Heart right ventricle (tissue), 16 donors: ENCODE measurements around the gene POLA1. TPM values are rescaled to one million over a fixed set of nuclear protein-coding genes. Genes with fewer than 3 reads are reported as not detected.

Source experiments
- ATAC-seq, 8 donors: fragments of 200-7000 bp; cut with Tn5 transposase; one replicate each; pipeline ENCODE4 v1.9.1; 2020; ENCODE audit warnings: mild to moderate bottlenecking in 8 of 8, moderate library complexity in 8 of 8, moderate number of reproducible peaks in 1 of 8
- DNase-seq, 2 donors: peaks; one replicate each; pipeline ENCODE4 v3.0.0-alpha.2; 2020
- H3K27ac ChIP-seq, 10 donors: fragments of 200-600 bp; sonication (generic) in 2 of 10; one replicate each; pipeline versions ENCODE4 v1.5.0 to v1.8.0; 2020 to 2022; ENCODE audit warnings: mild to moderate bottlenecking in 3 of 10
- H3K27me3 ChIP-seq, 7 donors: fragments of 200-600 bp; one replicate each; pipeline ENCODE4 v1.8.0; 2021 to 2022; ENCODE audit warnings: mild to moderate bottlenecking in 2 of 7
- H3K36me3 ChIP-seq, 9 donors: fragments of 200-600 bp; sonication (generic) in 1 of 9; one replicate each; pipeline versions ENCODE4 v1.5.0 to v1.8.0; 2020 to 2022; ENCODE audit warnings: mild to moderate bottlenecking in 2 of 9
- H3K4me1 ChIP-seq, 9 donors: fragments of 200-600 bp; sonication (generic) in 1 of 9; one replicate each; pipeline versions ENCODE4 v1.5.0 to v1.8.0; 2020 to 2022; ENCODE audit warnings: mild to moderate bottlenecking in 4 of 9
- H3K4me3 ChIP-seq, 10 donors: fragments of 200-600 bp; sonication (generic) in 2 of 10; one replicate each; pipeline versions ENCODE4 v1.5.0 to v1.8.0; 2020 to 2022; ENCODE audit warnings: mild to moderate bottlenecking in 7 of 10, moderate library complexity in 2 of 10
- H3K9me3 ChIP-seq, 11 donors: fragments of 200-600 bp in 10 of 11; sonication (generic) in 2 of 11; one replicate each; pipeline versions ENCODE4 v1.5.0 to v1.8.0; 2013 to 2022; ENCODE audit warnings: mild to moderate bottlenecking in 2 of 11, control low read depth in 1 of 11, moderate library complexity in 1 of 11
- CTCF ChIP-seq, 9 donors: fragments of 200-600 bp; sonication (generic) in 2 of 9; IDR thresholded peaks; one replicate each; pipeline versions ENCODE4 v1.5.0 to v1.8.0; 2021 to 2022; ENCODE audit warnings: antibody characterized with exemption in 9 of 9, mild to moderate bottlenecking in 5 of 9, moderate library complexity in 1 of 9
- WGBS, 2 donors: extraction: QIAGEN DNeasy Blood & Tissue Kit; methylation state at CpG; one replicate each; pipeline ENCODE4 v1.1.7; 2013; ENCODE audit warnings: inconsistent platforms in 1 of 2; 5-methylcytosine and 5-hydroxymethylcytosine counted together
- intact Hi-C, 10 donors: fragments of 100-400 bp; cut with DNase I; formaldehyde crosslinking; loops; one replicate each; pipeline versions ENCODE4 v1.11.1 to v1.14.2; 2022
- polyA plus RNA-seq, 2 donors: library from polyadenylated mRNA; stranded (reverse); fragments of 200-250 nt; gene quantifications; one replicate each; pipeline ENCODE4 v1.2.3, GENCODE V29; 2013
- total RNA-seq, 10 donors: library from RNA; stranded (reverse); fragmentation: NEBNext Ultra II Directional in 3 of 10; extraction: Animal tissue kit (Norgen Biotek cat#: 25700) in 3 of 10; gene quantifications; one replicate each; pipeline versions ENCODE4 v1.2.1 to v1.2.4, GENCODE V29; 2021 to 2023
- donor health status: Arrhythmogenic right ventricular cardiomyopathy.
- donor health status: ischemic (EF 13 %, LVEDD 7.1; RV severe dilation, severe dysfunction).
- donor health status: healthy with polysubstance abuse.
- donor health status: DM: no; HTN: yes; CAD: no.
- donor health status: DM: no; HTN: no; CAD: no.
- donor health status: ischemic (EF 25% LVEDD 6.9; RV normal size, moderate dysfunction).
- donor health status: ischemic (EF 25% LVEDD 5.7; RV mildly dilated, moderate dysfunction).
- donor health status: healthy.
- donor health status: DM: yes; HTN: yes; CAD: no.
- donor health status: Ischemic cardiomyopathy.
- donor health status: ischemic (EF 35%, LVEDD 5.7; RV mildly dilated, moderate dysfunction).
- donor health status: nonischemic (EF 11% LVEDD 7.7; RV severe dilation, severe dysfunction).
- donor health status: DM: yes; HTN: yes; CAD: no.
- donor health status: PGD.
- donor health status: ischemic (EF 29% LVEDD 5.4; RV normal size, mild dysfunction).
- donor health status: nonischemic (EF 23%, LVEDD 6.1; RV moderate dilation, normal function).

The POLA1 gene
- total and polyA plus RNA-seq, 12 donors: 2.6 to 8.5 (median 6.1) TPM

DNA sequence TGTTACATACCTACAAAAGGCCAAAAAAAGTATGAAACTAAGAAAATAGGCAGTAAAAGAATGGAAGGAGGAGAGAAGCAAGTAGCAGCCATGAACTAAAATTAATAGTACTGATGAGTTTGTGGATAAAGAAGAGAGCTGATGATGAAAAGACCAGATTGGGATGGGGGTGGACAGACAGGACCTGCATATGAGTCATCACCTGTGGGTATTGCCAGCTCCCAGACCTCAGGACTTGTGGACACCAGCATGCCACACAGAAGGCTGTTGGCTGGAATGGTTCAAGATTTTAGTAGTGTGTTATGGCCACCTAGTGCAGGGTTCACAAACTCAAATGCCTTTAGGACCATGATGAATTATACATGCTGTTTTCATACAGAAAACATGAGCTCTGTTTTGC lies 263.1 kb downstream of the POLA1 start:
- Histone ChIP-seq H3K4me1 (no peaks in the 10 kb centered on the region), H3K27ac (no peak overlapping the region), H3K4me3 (no peak overlapping the region), H3K36me3 (no peaks in the 10 kb centered on the region), H3K27me3 (peaks cover 0 to 6% (median 0%) of the 10 kb centered on the region in 7 donors), H3K9me3 (no peaks in the 10 kb centered on the region)
- intact Hi-C loops: no loop called here
- TF ChIP-seq CTCF (IDR thresholded peaks at IDR 0.05): no peak
- no peak for DNase-seq
- no peak for ATAC-seq

- no peak for TF ChIP-seq CTCF (IDR thresholded peaks at IDR 0.05)
- H3K27me3 ChIP-seq: no peaks in the 10 kb centered on the region
- DNase-seq: no peak
- H3K9me3 ChIP-seq: no peaks in the 10 kb centered on the region
- no peaks in the 10 kb centered on the region for H3K4me1 ChIP-seq
- no peak for ATAC-seq
- H3K36me3 ChIP-seq: no peaks in the 10 kb centered on the region
- no peak overlapping the region for H3K27ac ChIP-seq
- no peak overlapping the region for H3K4me3 ChIP-seq
- WGBS, 2 donors: 82 to 92% methylated on average over 1 of the region's 1 CpG
- intact Hi-C loops: no loop called here
Observed at GRCh38 chrX:24961809-24962208, 268.1 kb downstream of the POLA1 start.

GRCh38 chrX:24963823-24964222 lies 270.1 kb downstream of the POLA1 start:
- DNase-seq (no peak), ATAC-seq (no peak)
- H3K4me1 ChIP-seq: no peaks in the 10 kb centered on the region
- no peak for TF ChIP-seq CTCF (IDR thresholded peaks at IDR 0.05)
- H3K9me3 ChIP-seq: no peaks in the 10 kb centered on the region
- intact Hi-C loops: no loop called here
- no peak overlapping the region for H3K4me3 ChIP-seq
- H3K27ac ChIP-seq: no peak overlapping the region
- WGBS, 2 donors: 76 to 82% methylated on average over 2 of the region's 2 CpGs
- no peaks in the 10 kb centered on the region for H3K27me3 ChIP-seq
- no peaks in the 10 kb centered on the region for H3K36me3 ChIP-seq

DNA sequence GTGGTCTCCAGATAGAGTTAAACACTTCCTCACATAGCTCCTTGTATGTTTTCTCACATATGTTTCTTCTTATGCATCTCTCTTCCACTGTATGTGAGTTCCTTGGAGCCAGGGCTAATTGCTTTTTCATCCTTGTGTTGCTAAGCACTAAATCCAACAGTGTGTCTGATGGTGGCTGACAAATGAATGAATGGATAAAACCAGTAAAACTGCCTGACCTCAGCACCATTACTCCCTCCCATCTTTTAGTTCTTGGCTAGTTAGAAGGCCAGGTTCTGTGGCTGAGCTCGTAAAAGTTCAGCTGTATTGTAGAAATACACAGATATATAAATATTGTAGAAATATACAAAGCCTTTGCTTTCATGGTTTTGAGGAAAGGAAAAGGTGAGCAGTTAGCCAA lies 271.7 kb downstream of the POLA1 start:
- intact Hi-C loops: no loop called here

More for the DNA sequence above, 271.7 kb downstream of the POLA1 start:
- WGBS, 2 donors: 92 to 100% methylated on average over 1 of the region's 1 CpG
- DNase-seq: no peak
- TF ChIP-seq CTCF (IDR thresholded peaks at IDR 0.05): no peak
- Histone ChIP-seq H3K4me1 (no peaks in the 10 kb centered on the region), H3K36me3 (no peaks in the 10 kb centered on the region), H3K4me3 (no peak overlapping the region), H3K9me3 (peaks cover 0 to 4% (median 0%) of the 10 kb centered on the region in 11 donors), H3K27me3 (no peaks in the 10 kb centered on the region), H3K27ac (no peak overlapping the region)
- no peak for ATAC-seq
